ENCODE data around the gene CALU. TPM values are rescaled to one million over a fixed set of nuclear protein-coding genes. Genes with fewer than 3 reads are reported as not detected.

Gene CALU
- total and polyA plus RNA-seq, 4 donors, result 23.9 to 115 (median 99.0) TPM

GRCh38 chr7:128815289-128815942 is 76.3 kb downstream of the CALU start:
- no peak overlapping the region for H3K4me3 ChIP-seq
- H3K9ac ChIP-seq (ENCODE audit: insufficient read depth in 1 of 2, low read length in 2 of 2), result no peak overlapping the region
- H3K4me1 ChIP-seq (ENCODE audit: control insufficient read depth in 5 of 5, insufficient read depth in 5 of 5, low read length in 5 of 5), result peaks cover 0 to 3% (median 0%) of the 10 kb centered on the region in 5 donors
- WGBS, 2 donors, result 88 to 89% methylated on average over 7 of the region's 7 CpGs
- no peaks in the 10 kb centered on the region for H3K27me3 ChIP-seq (ENCODE audit: control insufficient read depth in 3 of 3, insufficient read depth in 3 of 3, low read length in 2 of 3)
- no peak for DNase-seq
- ATAC-seq (ENCODE audit: insufficient read depth, low FRiP score), result no peak
- no peak overlapping the region for H3K27ac ChIP-seq (ENCODE audit: low read depth in 1 of 2, low read length in 1 of 2)
- peaks cover 0 to 2% (median 0%) of the 10 kb centered on the region in 4 donors for H3K9me3 ChIP-seq (ENCODE audit: control insufficient read depth in 4 of 4, insufficient read depth in 3 of 4, low read length in 3 of 4)
- TF ChIP-seq, protein P1, sequence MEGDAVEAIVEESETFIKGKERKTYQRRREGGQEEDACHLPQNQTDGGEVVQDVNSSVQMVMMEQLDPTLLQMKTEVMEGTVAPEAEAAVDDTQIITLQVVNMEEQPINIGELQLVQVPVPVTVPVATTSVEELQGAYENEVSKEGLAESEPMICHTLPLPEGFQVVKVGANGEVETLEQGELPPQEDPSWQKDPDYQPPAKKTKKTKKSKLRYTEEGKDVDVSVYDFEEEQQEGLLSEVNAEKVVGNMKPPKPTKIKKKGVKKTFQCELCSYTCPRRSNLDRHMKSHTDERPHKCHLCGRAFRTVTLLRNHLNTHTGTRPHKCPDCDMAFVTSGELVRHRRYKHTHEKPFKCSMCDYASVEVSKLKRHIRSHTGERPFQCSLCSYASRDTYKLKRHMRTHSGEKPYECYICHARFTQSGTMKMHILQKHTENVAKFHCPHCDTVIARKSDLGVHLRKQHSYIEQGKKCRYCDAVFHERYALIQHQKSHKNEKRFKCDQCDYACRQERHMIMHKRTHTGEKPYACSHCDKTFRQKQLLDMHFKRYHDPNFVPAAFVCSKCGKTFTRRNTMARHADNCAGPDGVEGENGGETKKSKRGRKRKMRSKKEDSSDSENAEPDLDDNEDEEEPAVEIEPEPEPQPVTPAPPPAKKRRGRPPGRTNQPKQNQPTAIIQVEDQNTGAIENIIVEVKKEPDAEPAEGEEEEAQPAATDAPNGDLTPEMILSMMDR (IDR thresholded peaks at IDR 0.05; ENCODE audit: control extremely low read depth, extremely low read depth), result no peak
- H3K36me3 ChIP-seq (ENCODE audit: control insufficient read depth in 4 of 4, insufficient read depth in 4 of 4, low read length in 4 of 4), result no peaks in the 10 kb centered on the region

- H3K4me3 ChIP-seq, result no peak overlapping the region
- H3K36me3 ChIP-seq (ENCODE audit: control insufficient read depth in 4 of 4, insufficient read depth in 4 of 4, low read length in 4 of 4), result no peaks in the 10 kb centered on the region
- ATAC-seq (ENCODE audit: insufficient read depth, low FRiP score) (no peak), DNase-seq (no peak)
- TF ChIP-seq, protein P1 (IDR thresholded peaks at IDR 0.05; ENCODE audit: control extremely low read depth, extremely low read depth), result no peak
- H3K9me3 ChIP-seq (ENCODE audit: control insufficient read depth in 4 of 4, insufficient read depth in 3 of 4, low read length in 3 of 4), result peaks cover 0 to 2% (median 0%) of the 10 kb centered on the region in 4 donors
- no peaks in the 10 kb centered on the region for H3K27me3 ChIP-seq (ENCODE audit: control insufficient read depth in 3 of 3, insufficient read depth in 3 of 3, low read length in 2 of 3)
- H3K9ac ChIP-seq (ENCODE audit: insufficient read depth in 1 of 2, low read length in 2 of 2), result no peak overlapping the region
- 73 to 86% methylated on average over 3 of the region's 3 CpGs for WGBS, 2 donors
- no peaks in the 10 kb centered on the region for H3K4me1 ChIP-seq (ENCODE audit: control insufficient read depth in 5 of 5, insufficient read depth in 5 of 5, low read length in 5 of 5)
- no peak overlapping the region for H3K27ac ChIP-seq (ENCODE audit: low read depth in 1 of 2, low read length in 1 of 2)
Measured at GRCh38 chr7:128818694-128819093, 79.5 kb downstream of the CALU start.

Small RNA genes lying within 50 kb of the gene (small RNA-seq; reads per million reads assigned to genes)
- gene RN7SL81P (ENCODE audit: low replicate concordance), result not detected
- gene RNA5SP242 (ENCODE audit: low replicate concordance), result 0.73 reads per million, percentile 74 among the genes with 10 or more reads in this experiment
- gene RNA5SP243 (ENCODE audit: low replicate concordance), result not detected

Other genes starting within 250 kb of the CALU start
- 1 to 10 TPM in 1 of 2 donors, under 1 TPM in 1; 0.48 to 1.6 TPM for gene GARIN1A, start 67.1 kb upstream of the CALU start, total RNA-seq
- gene GARIN1A, start 67.1 kb upstream of the CALU start, polyA plus RNA-seq, result under 1 TPM; 0.35 to 0.71 TPM
- gene OPN1SW, start 36.4 kb downstream of the CALU start, total RNA-seq, result not detected
- gene OPN1SW, start 36.4 kb downstream of the CALU start, polyA plus RNA-seq, result not detected
- 1 to 10 TPM; 2.3 to 6.4 TPM for gene CCDC136, start 52.6 kb downstream of the CALU start, total RNA-seq
- gene CCDC136, start 52.6 kb downstream of the CALU start, polyA plus RNA-seq, result 1 to 10 TPM in 1 of 2 donors, under 1 TPM in 1; 0.70 to 1.1 TPM
- gene FLNC, start 91.0 kb downstream of the CALU start, total RNA-seq, result 10 to 100 TPM; 13.3 to 24.2 TPM
- 1 to 10 TPM; 2.0 to 2.2 TPM for gene FLNC, start 91.0 kb downstream of the CALU start, polyA plus RNA-seq
- 100 to 1,000 TPM in 1 of 2 donors, 10 to 100 TPM in 1; 43.9 to 165 TPM for gene ATP6V1F, start 123.5 kb downstream of the CALU start, total RNA-seq
- gene ATP6V1F, start 123.5 kb downstream of the CALU start, polyA plus RNA-seq, result 100 to 1,000 TPM; 286 to 383 TPM
- 1 to 10 TPM in 1 of 2 donors, under 1 TPM in 1; 0.64 to 3.9 TPM for gene KCP, start 171.3 kb downstream of the CALU start, total RNA-seq
- under 1 TPM; 0.22 to 0.47 TPM for gene KCP, start 171.3 kb downstream of the CALU start, polyA plus RNA-seq
- 10 to 100 TPM in 1 of 2 donors, 1 to 10 TPM in 1; 6.0 to 34.1 TPM for gene IRF5, start 198.6 kb downstream of the CALU start, total RNA-seq
- 10 to 100 TPM; 22.1 to 26.2 TPM for gene IRF5, start 198.6 kb downstream of the CALU start, polyA plus RNA-seq